NCI-H345 treated with DMSO at 0.1 percent for 48 hours (cell line): ENCODE data around the gene HYAL3.
A peak's percentile ranks its signal among the peaks of the same experiment; 100 is the strongest.
"Not testable (repeated sequence)": the region's sequence is repeated elsewhere in the genome, so short reads cannot be mapped to it uniquely, and the experiment has no call there.

Experiments
- DNase-seq: peaks from one replicate; lab custom pipeline; 2025; ENCODE audit not compliant: unreplicated experiment; lab: John Stamatoyannopoulos, UW

HYAL3 gene

GRCh38 chr3:50293079-50293801 lies 6.0 kb downstream of the HYAL3 start:
- DNase-seq = no peak

GRCh38 chr3:50292159-50293078 lies 6.8 kb downstream of the HYAL3 start, which contains the start of gene IFRD2:
Gene IFRD2 (minus strand): TSS chr3:50292429. CDS start chr3:50292274, 155 bp downstream.
- peak; percentile 87 for DNase-seq

GRCh38 chr3:50290161-50290641 lies 9.0 kb downstream of the HYAL3 start:
- no peak for DNase-seq

- no peak for DNase-seq
These were observed 10.1 kb downstream of the HYAL3 start for GRCh38 chr3:50289130-50289529.

- no peak for DNase-seq
These were observed 10.7 kb downstream of the HYAL3 start for GRCh38 chr3:50288387-50289007.

GRCh38 chr3:50287262-50287661 lies 11.9 kb downstream of the HYAL3 start:
- DNase-seq = no peak

GRCh38 chr3:50286322-50287227 lies 12.6 kb downstream of the HYAL3 start:
- DNase-seq = no peak

- DNase-seq = not testable (repeated sequence)
These were observed 15.1 kb downstream of the HYAL3 start for GRCh38 chr3:50284121-50284520.

GRCh38 chr3:50279255-50280016 lies 19.8 kb downstream of the HYAL3 start:
- DNase-seq = no peak

GRCh38 chr3:50278880-50279224 lies 20.4 kb downstream of the HYAL3 start, which contains the start of gene LSMEM2:
Gene LSMEM2 (plus strand): TSS chr3:50279087. CDS start chr3:50279114, 27 bp downstream.
- no peak for DNase-seq

- DNase-seq = no peak
These were observed 20.9 kb downstream of the HYAL3 start for GRCh38 chr3:50278123-50278879.

GRCh38 chr3:50276762-50277101 lies 22.5 kb downstream of the HYAL3 start:
- DNase-seq = no peak

- DNase-seq = no peak
These were observed 23.0 kb downstream of the HYAL3 start for GRCh38 chr3:50275996-50276761.

GRCh38 chr3:50275141-50275995 lies 23.8 kb downstream of the HYAL3 start:
- DNase-seq = no peak

GRCh38 chr3:50274371-50275104 lies 24.7 kb downstream of the HYAL3 start:
- no peak for DNase-seq

GRCh38 chr3:50273689-50274065 lies 25.5 kb downstream of the HYAL3 start:
- DNase-seq = no peak
